ENCODE data around the gene RFX2. TPM values are rescaled to one million over a fixed set of nuclear protein-coding genes. Genes with fewer than 3 reads are reported as not detected.
"Not testable (repeated sequence)": the region's sequence is repeated elsewhere in the genome, so short reads cannot be mapped to it uniquely, and the experiment has no call there.

The RFX2 gene
- total and polyA plus RNA-seq, 2 donors: 12.8 to 13.4 TPM

GRCh38 chr19:5967571-5967970 is 142.7 kb downstream of the RFX2 start:
- Histone ChIP-seq H3K4me1 (ENCODE audit: insufficient read depth) (peaks cover 3% of the 10 kb centered on the region), H3K4me3 (ENCODE audit: low read depth, low read length) (no peak overlapping the region), H3K27ac (ENCODE audit: low read depth) (no peak overlapping the region), H3K36me3 (ENCODE audit: insufficient read depth) (no peaks in the 10 kb centered on the region)
- DNase-seq (ENCODE audit: extremely low spot score): no peak
- 37% methylated on average over 7 of the region's 7 CpGs for WGBS

- 51% methylated on average over 9 of the region's 9 CpGs for WGBS
- Histone ChIP-seq H3K27ac (ENCODE audit: low read depth) (no peak overlapping the region), H3K4me3 (ENCODE audit: low read depth, low read length) (no peak overlapping the region), H3K36me3 (ENCODE audit: insufficient read depth) (no peaks in the 10 kb centered on the region), H3K4me1 (ENCODE audit: insufficient read depth) (peaks cover 3% of the 10 kb centered on the region)
- DNase-seq (ENCODE audit: extremely low spot score): no peak
These were observed 143.4 kb downstream of the RFX2 start for GRCh38 chr19:5966941-5967340.

GRCh38 chr19:5966215-5966614 is 144.1 kb downstream of the RFX2 start:
- Histone ChIP-seq H3K4me1 (ENCODE audit: insufficient read depth) (peaks cover 3% of the 10 kb centered on the region), H3K27ac (ENCODE audit: low read depth) (no peak overlapping the region)
- DNase-seq (ENCODE audit: extremely low spot score): no peak

GRCh38 chr19:5964816-5965565 is 145.3 kb downstream of the RFX2 start:
- no peak for DNase-seq (ENCODE audit: extremely low spot score)
- H3K36me3 ChIP-seq (ENCODE audit: insufficient read depth): no peaks in the 10 kb centered on the region
- H3K4me1 ChIP-seq (ENCODE audit: insufficient read depth): peaks cover 3% of the 10 kb centered on the region
- H3K27ac ChIP-seq (ENCODE audit: low read depth): peak overlapping the region; percentile 30
- WGBS: 94% methylated on average over 4 of the region's 5 CpGs
- no peak overlapping the region for H3K4me3 ChIP-seq (ENCODE audit: low read depth, low read length)

More at GRCh38 chr19:5966215-5966614, 144.1 kb downstream of the RFX2 start:
- WGBS: 19% methylated on average over 8 of the region's 8 CpGs
- Histone ChIP-seq H3K4me3 (ENCODE audit: low read depth, low read length) (no peak overlapping the region), H3K36me3 (ENCODE audit: insufficient read depth) (no peaks in the 10 kb centered on the region)

- no peak overlapping the region for H3K4me3 ChIP-seq (ENCODE audit: low read depth, low read length)
- peak overlapping the region; percentile 19 for H3K27ac ChIP-seq (ENCODE audit: low read depth)
- peaks cover 3% of the 10 kb centered on the region for H3K4me1 ChIP-seq (ENCODE audit: insufficient read depth)
- no peaks in the 10 kb centered on the region for H3K36me3 ChIP-seq (ENCODE audit: insufficient read depth)
- DNase-seq (ENCODE audit: extremely low spot score): no peak
- WGBS: 93% methylated on average over 7 of the region's 7 CpGs
These were observed 146.4 kb downstream of the RFX2 start for GRCh38 chr19:5963855-5964254.

- not testable (repeated sequence) for H3K27ac ChIP-seq (ENCODE audit: low read depth); H3K4me1 ChIP-seq (ENCODE audit: insufficient read depth); H3K4me3 ChIP-seq (ENCODE audit: low read depth, low read length); DNase-seq (ENCODE audit: extremely low spot score); H3K36me3 ChIP-seq (ENCODE audit: insufficient read depth)
- 89% methylated on average over 6 of the region's 6 CpGs for WGBS
These were observed 147.0 kb downstream of the RFX2 start for GRCh38 chr19:5963259-5963658.

GRCh38 chr19:5961969-5962945 is 148.0 kb downstream of the RFX2 start:
- no peaks in the 10 kb centered on the region for H3K4me1 ChIP-seq (ENCODE audit: insufficient read depth)
- no peaks in the 10 kb centered on the region for H3K36me3 ChIP-seq (ENCODE audit: insufficient read depth)
- no peak for DNase-seq (ENCODE audit: extremely low spot score)
- WGBS: 38% methylated on average over 29 of the region's 29 CpGs
- H3K4me3 ChIP-seq (ENCODE audit: low read depth, low read length): no peak overlapping the region
- H3K27ac ChIP-seq (ENCODE audit: low read depth): peak overlapping the region; percentile 67

GRCh38 chr19:5961641-5961968 is 148.7 kb downstream of the RFX2 start:
- WGBS: 56% methylated on average over 6 of the region's 6 CpGs
- not testable (repeated sequence) for H3K4me3 ChIP-seq (ENCODE audit: low read depth, low read length)

GRCh38 chr19:5960005-5961001 is 150.0 kb downstream of the RFX2 start:
- Histone ChIP-seq H3K36me3 (ENCODE audit: insufficient read depth) (no peaks in the 10 kb centered on the region), H3K4me3 (ENCODE audit: low read depth, low read length) (no peak overlapping the region), H3K27ac (ENCODE audit: low read depth) (peak overlapping the region; percentile 14), H3K4me1 (ENCODE audit: insufficient read depth) (no peaks in the 10 kb centered on the region)
- WGBS: 53% methylated on average over 18 of the region's 18 CpGs
- no peak for DNase-seq (ENCODE audit: extremely low spot score)

More at GRCh38 chr19:5961641-5961968, 148.7 kb downstream of the RFX2 start:
- not testable (repeated sequence) for H3K4me1 ChIP-seq (ENCODE audit: insufficient read depth); H3K36me3 ChIP-seq (ENCODE audit: insufficient read depth); DNase-seq (ENCODE audit: extremely low spot score)
- peak overlapping the region; percentile 67 for H3K27ac ChIP-seq (ENCODE audit: low read depth)

- H3K4me1 ChIP-seq (ENCODE audit: insufficient read depth): no peaks in the 10 kb centered on the region
- H3K4me3 ChIP-seq (ENCODE audit: low read depth, low read length): no peak overlapping the region
- no peaks in the 10 kb centered on the region for H3K36me3 ChIP-seq (ENCODE audit: insufficient read depth)
- DNase-seq (ENCODE audit: extremely low spot score): no peak
- H3K27ac ChIP-seq (ENCODE audit: low read depth): no peak overlapping the region
- WGBS: 77% methylated on average over 14 of the region's 14 CpGs
These were observed 150.9 kb downstream of the RFX2 start for GRCh38 chr19:5959260-5960004.

- H3K4me3 ChIP-seq (ENCODE audit: low read depth, low read length): no peak overlapping the region
- H3K36me3 ChIP-seq (ENCODE audit: insufficient read depth): no peaks in the 10 kb centered on the region
- DNase-seq (ENCODE audit: extremely low spot score): no peak
- H3K4me1 ChIP-seq (ENCODE audit: insufficient read depth): peaks cover under 1% of the 10 kb centered on the region
- WGBS: 90% methylated on average over 10 of the region's 10 CpGs
- no peak overlapping the region for H3K27ac ChIP-seq (ENCODE audit: low read depth)
These were observed 151.5 kb downstream of the RFX2 start for GRCh38 chr19:5958851-5959122.

GRCh38 chr19:5958074-5958850 is 152.0 kb downstream of the RFX2 start:
- H3K4me1 ChIP-seq (ENCODE audit: insufficient read depth): peaks cover 3% of the 10 kb centered on the region
- no peak for DNase-seq (ENCODE audit: extremely low spot score)
- no peak overlapping the region for H3K27ac ChIP-seq (ENCODE audit: low read depth)
- no peak overlapping the region for H3K4me3 ChIP-seq (ENCODE audit: low read depth, low read length)
- no peaks in the 10 kb centered on the region for H3K36me3 ChIP-seq (ENCODE audit: insufficient read depth)
- WGBS: 88% methylated on average over 21 of the region's 21 CpGs
